Measurements from ENCODE around the gene NECTIN4. TPM values are rescaled to one million over a fixed set of nuclear protein-coding genes. Genes with fewer than 3 reads are reported as not detected.

Gene NECTIN4
- polyA plus RNA-seq, 1 of the 3 experiments (the other 2 are of a cell fraction) = 0.59 TPM

- TF ChIP-seq REST (IDR thresholded peaks at IDR 0.05; ENCODE audit: low read depth, low read length) = no peak
- no peak for TF ChIP-seq EP300 (IDR thresholded peaks at IDR 0.05; ENCODE audit: borderline replicate concordance in 1 of 2, low read depth in 1 of 2, low read length in 1 of 2)
- TF ChIP-seq GATA2 (CRISPR knock-in tag; IDR thresholded peaks at IDR 0.05) = no peak
- no peak for TF ChIP-seq CHD2 (IDR thresholded peaks at IDR 0.05; ENCODE audit: low read length, partially characterized antibody)
- TF ChIP-seq RAD21 (IDR thresholded peaks at IDR 0.05; ENCODE audit: low read length) = no peak
These were observed 41.6 kb downstream of the NECTIN4 start (continued) for GRCh38 chr1:161047436-161048420.

GRCh38 chr1:161046605-161047228 lies 42.6 kb downstream of the NECTIN4 start:
- H3K79me2 ChIP-seq (ENCODE audit: insufficient read depth) = peaks cover 22% of the 10 kb centered on the region
- H3K27ac ChIP-seq (ENCODE audit: low read depth in 2 of 2, low read length in 1 of 2) = peak overlapping the region; percentile 93 to 99; a peak in 3 of 4 replicates
- DNase-seq = no peak
- H4K20me1 ChIP-seq (ENCODE audit: insufficient read depth) = no peaks in the 10 kb centered on the region
- peak overlapping the region; percentile 76; the same call in 1 of the 2 replicates for H3K9ac ChIP-seq
- H3K4me2 ChIP-seq = peak overlapping the region; percentile 90
- H3K9me2 ChIP-seq = no peaks in the 10 kb centered on the region
- H3K9me3 ChIP-seq = no peaks in the 10 kb centered on the region
- WGBS (ENCODE audit: low lambda C conversion rate) = 43% methylated on average over 2 of the region's 2 CpGs
- no peaks in the 10 kb centered on the region for H3K27me3 ChIP-seq (ENCODE audit: insufficient read depth)
- H3K4me1 ChIP-seq (ENCODE audit: control insufficient read depth in 1 of 2, insufficient read depth in 2 of 2, low read depth in 1 of 2, low read length in 1 of 2) = peaks cover 0 to 7% of the 10 kb centered on the region in 2 experiments; a peak in 2 of 4 replicates
- H3K4me3 ChIP-seq (ENCODE audit: low read depth in 2 of 2, low read length in 1 of 2) = peak overlapping the region; percentile 69 to 75
- ChIA-PET CTCF (interaction anchor here (0.6 to 3.2 kb wide), 6 partner anchors 8 to 96 kb away, joined by 3 to 26 read pairs (median 4); partner anchors contain the start of gene TSTD1), POLR2A (interaction anchor here (1.3 to 3.2 kb wide), 4 partner anchors 51 to 155 kb away, joined by 4 to 15 read pairs (median 11); partner anchors contain the start of genes DEDD, KLHDC9, NDUFS2 and NIT1)
- peak overlapping the region; percentile 80 for H2AFZ ChIP-seq (ENCODE audit: low read depth)
- peaks cover 6 to 15% of the 10 kb centered on the region in 2 experiments for H3K36me3 ChIP-seq (replicated peaks in 1 of 2; ENCODE audit: control insufficient read depth in 1 of 2, insufficient read depth in 2 of 2, low read length in 1 of 2)
- peaks cover 5% of the 10 kb centered on the region for H3F3A ChIP-seq (replicated peaks; ENCODE audit: insufficient read depth)
- TF ChIP-seq MXI1 (IDR thresholded peaks at IDR 0.05; ENCODE audit: low read depth, low read length) (no peak), USF1 (IDR thresholded peaks at IDR 0.05; ENCODE audit: borderline replicate concordance, low read depth) (no peak), NRF1 (IDR thresholded peaks at IDR 0.05; ENCODE audit: low read depth, low read length) (no peak), EZH2phosphoT487 (IDR thresholded peaks at IDR 0.05; ENCODE audit: borderline replicate concordance, low read depth) (no peak), RAD21 (IDR thresholded peaks at IDR 0.05; ENCODE audit: low read length) (no peak), MAX (IDR thresholded peaks at IDR 0.05; ENCODE audit: low read depth) (no peak), ELF1 (IDR thresholded peaks at IDR 0.05) (no peak), YY1 (IDR thresholded peaks at IDR 0.05; ENCODE audit: low read depth) (no peak), GATA2 (CRISPR knock-in tag; IDR thresholded peaks at IDR 0.05) (no peak), REST (IDR thresholded peaks at IDR 0.05; ENCODE audit: low read depth, low read length) (no peak), FOXM1 (IDR thresholded peaks at IDR 0.05; ENCODE audit: low read depth) (no peak), PBX3 (IDR thresholded peaks at IDR 0.05) (no peak), FOXJ3 (CRISPR knock-in tag; IDR thresholded peaks at IDR 0.05) (no peak)

All from SK-N-SH (cell line).